ENCODE measurements around the gene NUP160.
"Not testable (repeated sequence)": the region's sequence is repeated elsewhere in the genome, so short reads cannot be mapped to it uniquely, and the experiment has no call there.

NUP160 gene

GRCh38 chr11:47788181-47788580 lies 60.0 kb downstream of the NUP160 start:
- H3K4me3 ChIP-seq: no peak overlapping the region
- no peak for TF ChIP-seq FOXP2 (optimal IDR thresholded peaks at IDR 0.05; ENCODE audit: control extremely low read depth, extremely low read length, insufficient read depth)
- TF ChIP-seq EZH2 (IDR thresholded peaks at IDR 0.05): no peak
- TF ChIP-seq POLR2AphosphoS5 (IDR thresholded peaks at IDR 0.05; ENCODE audit: borderline replicate concordance, low read depth, low read length): no peak
- H3K9me3 ChIP-seq (ENCODE audit: low read depth, low read length): no peaks in the 10 kb centered on the region
- H3K9ac ChIP-seq (ENCODE audit: insufficient read length): no peak overlapping the region
- DNase-seq (ENCODE audit: low read depth, low spot score): no peak
- H3K36me3 ChIP-seq (ENCODE audit: insufficient read depth, low read length): peaks cover 86% of the 10 kb centered on the region
- no peak overlapping the region for H3K27ac ChIP-seq

- no peaks in the 10 kb centered on the region for H3K9me3 ChIP-seq (ENCODE audit: low read depth, low read length)
- H3K27ac ChIP-seq: no peak overlapping the region
- TF ChIP-seq POLR2AphosphoS5 (IDR thresholded peaks at IDR 0.05; ENCODE audit: borderline replicate concordance, low read depth, low read length) (no peak), EZH2 (IDR thresholded peaks at IDR 0.05) (no peak), FOXP2 (optimal IDR thresholded peaks at IDR 0.05; ENCODE audit: control extremely low read depth, extremely low read length, insufficient read depth) (no peak)
- DNase-seq (ENCODE audit: low read depth, low spot score): no peak
- H3K9ac ChIP-seq (ENCODE audit: insufficient read length): no peak overlapping the region
- peaks cover 80% of the 10 kb centered on the region for H3K36me3 ChIP-seq (ENCODE audit: insufficient read depth, low read length)
- H3K4me3 ChIP-seq: no peak overlapping the region
Observed at GRCh38 chr11:47786373-47786772, 61.8 kb downstream of the NUP160 start.

DNA sequence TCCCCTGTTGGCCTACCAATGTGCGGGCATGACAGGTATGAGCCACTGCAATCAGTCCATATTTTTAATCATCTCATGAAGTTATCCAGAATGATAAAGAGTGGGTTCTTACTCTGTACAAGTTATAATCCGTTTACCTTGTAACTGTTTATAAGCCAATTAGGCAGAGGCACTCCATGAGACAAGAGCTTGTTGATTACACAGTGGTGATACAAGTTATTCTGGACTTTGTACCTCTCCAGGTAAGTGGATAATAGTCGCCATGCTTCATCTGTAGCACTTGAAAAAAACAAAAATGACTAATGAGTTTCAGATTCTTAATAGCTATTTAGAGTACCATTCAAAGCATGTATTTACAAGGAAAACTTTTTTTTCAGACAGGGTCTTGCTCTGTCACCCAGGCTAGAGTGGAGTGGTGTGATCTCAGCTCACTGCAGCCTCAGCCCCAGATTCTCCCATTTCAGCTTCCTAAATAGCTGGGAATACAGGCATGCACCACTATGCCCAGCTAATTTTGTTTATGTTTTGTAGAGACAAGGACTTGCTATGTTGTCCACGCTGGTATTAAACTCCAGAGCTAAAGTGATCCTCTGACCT lies 63.3 kb downstream of the NUP160 start:
- Histone ChIP-seq H3K4me3 (no peak overlapping the region), H3K36me3 (ENCODE audit: insufficient read depth, low read length) (peaks cover 81% of the 10 kb centered on the region)
- TF ChIP-seq EZH2 (IDR thresholded peaks at IDR 0.05): no peak
- TF ChIP-seq POLR2AphosphoS5 (IDR thresholded peaks at IDR 0.05; ENCODE audit: borderline replicate concordance, low read depth, low read length): no peak
- no peak for TF ChIP-seq FOXP2 (optimal IDR thresholded peaks at IDR 0.05; ENCODE audit: control extremely low read depth, extremely low read length, insufficient read depth)

GRCh38 chr11:47783087-47783610 lies 65.0 kb downstream of the NUP160 start:
- DNase-seq (ENCODE audit: low read depth, low spot score): no peak
- H3K9me3 ChIP-seq (ENCODE audit: low read depth, low read length): no peaks in the 10 kb centered on the region
- no peak overlapping the region for H3K9ac ChIP-seq (ENCODE audit: insufficient read length)
- H3K36me3 ChIP-seq (ENCODE audit: insufficient read depth, low read length): peaks cover 85% of the 10 kb centered on the region
- TF ChIP-seq POLR2AphosphoS5 (IDR thresholded peaks at IDR 0.05; ENCODE audit: borderline replicate concordance, low read depth, low read length): no peak
- no peak for TF ChIP-seq FOXP2 (optimal IDR thresholded peaks at IDR 0.05; ENCODE audit: control extremely low read depth, extremely low read length, insufficient read depth)
- TF ChIP-seq EZH2 (IDR thresholded peaks at IDR 0.05): no peak
- no peak overlapping the region for H3K4me3 ChIP-seq
- no peak overlapping the region for H3K27ac ChIP-seq

More for the DNA sequence above, 63.3 kb downstream of the NUP160 start:
- no peak for DNase-seq (ENCODE audit: low read depth, low spot score)
- Histone ChIP-seq H3K9me3 (ENCODE audit: low read depth, low read length) (no peaks in the 10 kb centered on the region), H3K9ac (ENCODE audit: insufficient read length) (no peak overlapping the region), H3K27ac (peak overlapping the region; percentile 45; the same call in 1 of the 2 replicates)

- no peak overlapping the region for H3K9ac ChIP-seq (ENCODE audit: insufficient read length)
- H3K4me3 ChIP-seq: no peak overlapping the region
- no peaks in the 10 kb centered on the region for H3K9me3 ChIP-seq (ENCODE audit: low read depth, low read length)
- TF ChIP-seq POLR2AphosphoS5 (IDR thresholded peaks at IDR 0.05; ENCODE audit: borderline replicate concordance, low read depth, low read length) (no peak), FOXP2 (optimal IDR thresholded peaks at IDR 0.05; ENCODE audit: control extremely low read depth, extremely low read length, insufficient read depth) (no peak), EZH2 (IDR thresholded peaks at IDR 0.05) (no peak)
- H3K27ac ChIP-seq: peak overlapping the region; percentile 44; the same call in 1 of the 2 replicates
- H3K36me3 ChIP-seq (ENCODE audit: insufficient read depth, low read length): peaks cover 82% of the 10 kb centered on the region
- no peak for DNase-seq (ENCODE audit: low read depth, low spot score)
Observed at GRCh38 chr11:47778878-47779483, 69.2 kb downstream of the NUP160 start.

GRCh38 chr11:47775240-47775869 lies 72.8 kb downstream of the NUP160 start:
- Histone ChIP-seq H3K9ac (ENCODE audit: insufficient read length) (no peak overlapping the region), H3K4me3 (no peak overlapping the region), H3K27ac (no peak overlapping the region), H3K9me3 (ENCODE audit: low read depth, low read length) (no peaks in the 10 kb centered on the region), H3K36me3 (ENCODE audit: insufficient read depth, low read length) (peaks cover 54% of the 10 kb centered on the region)
- TF ChIP-seq FOXP2 (optimal IDR thresholded peaks at IDR 0.05; ENCODE audit: control extremely low read depth, extremely low read length, insufficient read depth) (no peak), POLR2AphosphoS5 (IDR thresholded peaks at IDR 0.05; ENCODE audit: borderline replicate concordance, low read depth, low read length) (no peak), EZH2 (IDR thresholded peaks at IDR 0.05) (no peak)
- DNase-seq (ENCODE audit: low read depth, low spot score): no peak

GRCh38 chr11:47773882-47774281 lies 74.3 kb downstream of the NUP160 start:
- Histone ChIP-seq H3K27ac (no peak overlapping the region), H3K36me3 (ENCODE audit: insufficient read depth, low read length) (peaks cover 39% of the 10 kb centered on the region), H3K9ac (ENCODE audit: insufficient read length) (no peak overlapping the region), H3K9me3 (ENCODE audit: low read depth, low read length) (no peaks in the 10 kb centered on the region), H3K4me3 (no peak overlapping the region)
- TF ChIP-seq EZH2 (IDR thresholded peaks at IDR 0.05): no peak
- TF ChIP-seq FOXP2 (optimal IDR thresholded peaks at IDR 0.05; ENCODE audit: control extremely low read depth, extremely low read length, insufficient read depth): no peak
- no peak for TF ChIP-seq POLR2AphosphoS5 (IDR thresholded peaks at IDR 0.05; ENCODE audit: borderline replicate concordance, low read depth, low read length)
- no peak for DNase-seq (ENCODE audit: low read depth, low spot score)

DNA sequence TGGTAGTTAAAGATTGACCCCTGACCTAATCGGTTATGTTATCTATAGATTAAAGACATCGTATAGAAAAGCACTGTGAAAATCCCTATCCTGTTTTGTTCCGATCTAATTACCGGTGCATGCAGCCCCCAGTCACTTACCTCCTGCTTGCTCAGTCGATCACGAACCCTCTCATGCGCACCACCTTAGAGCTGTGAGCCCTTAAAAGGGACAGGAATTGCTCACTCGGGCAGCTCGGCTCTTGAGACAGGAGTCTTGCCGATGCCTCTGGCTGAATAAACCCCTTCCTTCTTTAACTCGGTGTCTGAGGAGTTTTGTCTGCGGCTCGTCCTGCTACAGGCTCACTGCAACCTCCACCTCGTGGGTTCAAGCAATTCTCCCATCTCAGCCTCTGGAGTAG lies 78.6 kb downstream of the NUP160 start:
- H3K36me3 ChIP-seq (ENCODE audit: insufficient read depth, low read length); DNase-seq (ENCODE audit: low read depth, low spot score); H3K27ac ChIP-seq; H3K9ac ChIP-seq (ENCODE audit: insufficient read length); H3K9me3 ChIP-seq (ENCODE audit: low read depth, low read length); H3K4me3 ChIP-seq: not testable (repeated sequence)

All from SK-N-MC (cell line).